ENCODE data around the gene PBXIP1.
A peak's percentile ranks its signal among the peaks of the same experiment; 100 is the strongest.
"Not testable (repeated sequence)": the region's sequence is repeated elsewhere in the genome, so short reads cannot be mapped to it uniquely, and the experiment has no call there.

The PBXIP1 gene

DNA sequence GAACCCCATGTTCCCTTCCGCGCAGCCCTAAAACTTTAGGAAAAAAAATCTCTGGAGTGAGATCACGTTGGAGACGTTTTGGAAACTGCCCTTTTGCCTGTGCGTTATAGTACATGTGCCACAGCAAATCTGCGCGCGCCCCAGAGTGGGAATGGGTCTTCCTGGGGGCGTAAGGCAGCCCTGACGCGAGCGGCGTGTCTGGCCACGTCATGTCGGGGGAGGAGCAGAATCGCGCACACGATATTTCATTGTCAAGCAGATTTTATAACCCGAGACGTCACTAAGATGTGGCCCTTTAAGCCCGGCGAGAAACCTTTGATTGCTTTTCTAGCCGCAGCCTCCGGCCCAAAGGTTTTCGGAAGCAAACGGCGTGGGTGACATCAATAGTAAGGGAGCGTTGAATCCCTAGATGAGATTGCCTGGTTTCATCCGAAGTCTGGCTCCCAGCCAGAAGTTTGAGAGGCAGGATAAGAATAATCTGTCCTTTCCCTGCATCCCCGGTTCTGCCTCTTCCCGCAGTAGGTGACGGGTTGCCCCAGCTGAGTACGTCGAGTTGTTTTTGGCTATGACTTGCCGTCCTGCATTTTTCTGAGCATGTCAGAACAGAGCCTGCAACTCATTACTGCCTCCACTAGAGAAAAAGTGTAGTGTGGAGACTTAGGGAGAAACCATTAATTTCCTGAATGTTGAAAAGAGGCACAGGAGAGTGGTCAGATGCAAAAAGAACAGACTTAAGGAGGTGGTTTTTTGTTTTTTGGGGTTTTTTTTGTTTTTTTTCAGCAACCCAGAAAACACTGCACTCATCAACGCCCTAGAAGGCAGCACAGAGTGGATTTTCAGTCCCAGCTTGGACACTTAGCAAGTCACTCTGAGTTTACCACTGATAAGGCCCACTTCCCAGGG, 18.6 kb downstream of the PBXIP1 start:
- peak; percentile 77 to 78 (median 78) for DNase-seq (ENCODE audit: low read depth in 3 of 3)

DNA sequence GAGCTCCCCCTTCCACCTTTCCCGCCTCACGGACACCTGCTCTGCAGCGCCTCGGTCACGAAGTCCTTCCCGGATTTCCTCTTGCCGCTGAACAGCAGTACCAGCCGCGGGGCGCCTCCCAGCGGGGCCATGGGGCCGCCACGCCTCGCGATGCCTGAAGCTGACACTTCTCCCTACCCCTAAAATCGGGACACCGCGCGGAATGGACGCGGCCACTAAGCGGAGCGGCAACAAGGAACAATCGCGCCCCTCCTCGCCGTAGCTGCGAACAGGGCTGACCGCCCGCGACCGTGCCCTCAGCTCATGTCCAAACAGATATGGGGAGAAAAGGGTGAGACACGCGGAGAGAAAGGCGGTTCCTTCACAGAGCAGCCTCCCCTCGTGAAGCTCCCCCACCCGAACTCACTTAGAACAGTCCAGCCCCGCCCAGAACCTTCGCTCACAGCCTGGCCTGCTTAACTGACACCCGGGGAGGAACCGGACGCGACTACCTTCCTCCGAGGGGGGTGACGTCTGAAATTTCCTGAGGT, 19.3 kb downstream of the PBXIP1 start, which contains the start of gene PMVK:
TSS of gene PMVK (minus strand) at position 165 of the 530 bp plus-strand sequence. CDS start at position 131, 34 bp downstream.
- peak; percentile 89 to 93 (median 90) for DNase-seq (ENCODE audit: low read depth in 3 of 3)

DNA sequence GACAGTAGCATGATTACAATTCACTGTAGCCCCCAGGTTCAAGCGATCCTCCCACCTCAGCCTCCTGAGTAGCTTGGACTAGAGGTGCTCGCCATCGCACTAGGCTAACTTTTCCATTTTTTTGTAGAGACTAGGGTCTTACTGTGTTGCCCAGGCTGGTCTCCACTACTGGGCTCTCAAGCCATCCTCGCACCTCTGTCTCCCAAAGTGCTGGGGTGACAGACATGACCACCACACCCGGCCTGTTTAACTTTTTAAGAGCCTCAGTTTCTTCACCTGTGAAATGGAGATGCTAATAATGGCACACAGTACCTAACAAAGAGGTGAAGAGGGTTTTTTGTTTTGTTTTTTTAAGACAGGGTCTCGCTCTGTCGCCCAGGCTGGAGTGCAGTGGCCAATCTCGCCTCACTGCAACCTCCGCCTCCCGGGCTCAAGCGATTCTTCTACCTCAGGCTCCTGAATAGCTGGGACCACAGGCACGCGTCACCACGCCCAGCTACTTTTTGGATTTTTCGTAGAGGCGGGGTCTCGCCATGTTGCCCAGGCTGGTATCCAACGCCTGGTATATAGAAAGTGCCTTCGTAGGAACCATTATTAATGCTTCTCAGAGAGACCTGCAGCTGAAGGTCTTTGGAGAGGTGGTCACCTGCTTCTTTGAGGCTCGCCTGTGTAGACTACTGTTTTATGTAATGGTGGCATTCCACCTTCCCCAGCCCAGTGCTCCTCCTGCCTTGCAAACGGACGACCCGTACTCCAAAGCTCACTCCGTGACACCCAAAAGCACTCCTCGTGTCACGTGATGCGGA, 19.9 kb downstream of the PBXIP1 start:
- DNase-seq (ENCODE audit: low read depth in 3 of 3) = no peak

DNA sequence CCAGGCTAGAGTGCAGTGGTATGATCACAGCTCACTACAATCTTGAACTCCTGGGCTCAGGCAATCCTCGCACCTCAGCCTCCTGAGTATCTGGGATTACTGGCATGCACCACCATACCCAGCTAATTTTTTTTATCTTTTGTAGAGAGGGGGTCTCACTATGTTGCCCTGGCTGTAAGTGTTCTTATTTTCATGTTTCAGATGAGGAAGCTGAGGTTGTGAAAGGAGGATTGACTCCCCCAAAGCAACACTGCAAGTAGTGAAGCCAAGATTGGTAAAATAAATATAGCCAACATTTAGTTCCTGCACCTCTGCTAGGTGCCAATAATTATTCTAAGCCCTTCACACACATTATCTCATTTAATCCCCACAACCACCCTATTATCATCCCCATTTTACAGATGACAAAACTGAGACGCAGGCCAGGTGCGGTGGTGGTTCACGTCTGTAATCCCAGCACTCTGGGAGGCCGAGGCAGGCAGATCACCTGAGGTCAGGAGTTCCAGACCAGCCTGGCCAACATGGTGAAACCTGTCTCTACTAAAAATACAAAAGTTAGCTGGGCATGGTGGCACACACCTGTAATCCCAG, 21.4 kb downstream of the PBXIP1 start:
- no peak for DNase-seq (ENCODE audit: low read depth in 3 of 3)

DNA sequence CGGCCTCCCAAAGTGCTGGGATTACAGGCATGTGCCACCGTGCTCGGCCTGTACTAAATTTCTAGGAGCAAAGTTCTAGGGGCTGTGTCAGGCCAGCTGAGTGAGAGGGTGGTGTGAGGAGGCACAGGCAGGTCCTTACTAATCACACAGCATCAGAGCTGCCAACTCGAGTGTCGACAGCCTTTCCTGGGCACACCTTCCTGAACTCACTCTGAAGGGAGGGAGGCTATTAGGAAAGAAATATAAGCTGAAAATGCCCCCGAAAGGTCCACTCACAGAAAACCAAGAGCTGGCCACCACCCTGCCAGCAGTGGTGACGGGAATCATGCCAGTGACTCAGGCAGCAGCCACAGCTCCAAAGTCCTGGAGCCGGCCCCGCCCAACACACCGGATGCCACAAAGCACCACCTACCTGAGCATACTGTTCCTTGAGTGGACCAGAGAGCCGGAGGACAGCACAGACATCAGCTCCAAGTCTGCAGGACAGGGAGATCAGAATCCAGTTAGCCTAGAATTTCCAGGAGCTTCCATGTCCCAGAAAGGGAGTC, 23.9 kb downstream of the PBXIP1 start:
- no peak for DNase-seq (ENCODE audit: low read depth in 3 of 3)

DNA sequence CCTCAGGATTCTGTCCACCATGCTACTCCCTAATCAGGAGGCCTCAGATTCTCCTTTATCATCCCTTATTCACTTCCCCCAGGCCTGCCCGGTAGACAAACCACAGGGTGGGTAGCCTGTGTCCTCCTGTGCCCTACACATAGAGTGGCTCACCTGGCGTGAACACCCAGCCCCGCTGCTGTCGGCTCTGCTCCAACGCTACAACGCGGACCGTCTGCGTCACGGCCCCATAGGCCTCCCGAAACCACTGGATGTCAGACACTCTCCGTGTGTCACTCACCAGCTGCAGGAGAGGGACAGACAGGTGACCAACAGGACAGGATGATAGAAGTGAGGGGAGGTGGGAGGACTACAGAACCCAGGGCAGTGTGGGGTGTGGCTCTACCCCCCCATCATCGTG, 29.7 kb downstream of the PBXIP1 start:
- DNase-seq (ENCODE audit: low read depth in 3 of 3) = no peak

DNA sequence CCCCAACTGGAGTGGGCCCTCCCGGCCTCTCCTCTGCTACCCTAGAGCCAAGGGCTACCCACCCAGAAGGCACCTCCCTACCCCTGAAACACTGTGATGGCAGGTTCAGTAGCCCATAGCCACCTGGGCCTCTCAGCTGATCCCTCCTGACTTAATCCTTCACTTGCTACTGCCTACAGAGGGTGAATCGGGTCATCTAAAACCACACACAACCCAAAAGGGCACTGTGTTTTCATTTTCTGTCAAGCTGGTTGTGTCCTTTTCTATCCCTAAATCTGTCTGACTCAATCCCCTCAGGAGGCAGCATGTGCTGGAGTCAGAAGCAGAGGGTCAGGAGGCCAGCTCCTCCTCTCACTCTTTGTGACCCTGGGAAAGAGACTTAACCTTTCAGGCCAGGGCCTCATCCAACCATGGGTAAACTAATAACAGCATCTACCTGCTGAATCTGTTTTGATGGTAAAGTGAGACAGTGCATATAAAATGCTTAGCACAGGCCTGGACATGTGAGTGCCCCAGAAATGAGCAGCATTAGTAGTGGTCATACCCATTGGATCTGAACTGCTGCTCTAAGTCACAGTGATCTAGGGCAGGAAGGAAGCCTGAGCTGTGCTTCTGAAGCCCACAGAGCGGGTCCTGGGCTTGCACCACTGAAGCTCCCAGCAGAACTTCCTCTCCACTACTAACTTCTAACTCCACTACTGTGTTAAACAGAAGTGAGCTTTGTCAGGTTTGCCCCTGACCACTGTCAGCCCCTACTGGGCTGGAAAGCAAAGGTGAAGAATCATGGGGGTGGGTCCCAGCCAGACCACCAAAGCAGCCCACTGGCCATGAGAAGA, 30.3 kb downstream of the PBXIP1 start:
- no peak for DNase-seq (ENCODE audit: low read depth in 3 of 3)

DNA sequence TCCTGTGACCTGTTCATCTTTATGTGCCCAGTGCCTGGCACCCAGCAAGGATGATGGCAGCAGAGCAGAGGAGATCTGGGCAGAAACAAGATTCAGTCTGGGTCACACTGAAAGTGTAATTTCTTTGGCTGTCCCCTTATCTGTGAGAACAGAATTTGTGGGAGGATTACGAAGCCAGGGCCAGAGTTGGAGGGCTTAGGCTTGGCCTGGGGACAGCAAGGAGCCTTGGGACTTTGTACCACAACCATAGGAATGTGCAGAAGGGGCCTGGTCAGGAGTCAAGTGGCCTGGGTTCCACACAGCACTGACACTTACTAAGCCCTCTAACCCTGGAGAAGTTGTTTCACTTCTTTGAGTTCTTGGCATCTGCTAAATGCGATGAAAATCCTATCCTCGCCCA, 32.2 kb downstream of the PBXIP1 start:
- DNase-seq (ENCODE audit: low read depth in 3 of 3) = no peak

DNA sequence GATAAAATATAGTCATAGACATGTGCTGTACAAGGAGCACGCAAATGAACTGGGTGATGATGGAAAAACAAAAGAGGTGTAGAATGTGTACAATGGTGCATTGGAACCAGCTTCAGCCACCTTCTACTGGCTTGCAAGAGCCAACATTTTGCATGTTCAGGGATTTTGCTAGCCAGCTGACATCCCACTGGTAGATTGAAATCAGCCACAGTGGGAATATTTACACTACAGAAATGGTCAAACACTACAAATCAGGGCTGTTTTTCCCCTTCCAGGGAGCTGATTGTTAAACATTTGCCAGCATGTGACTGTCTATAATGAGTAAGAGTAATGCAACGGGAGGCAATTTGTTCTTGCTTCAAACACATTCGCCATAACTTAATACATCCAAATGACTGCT, 42.6 kb downstream of the PBXIP1 start:
- no peak for DNase-seq (ENCODE audit: low read depth in 3 of 3)

DNA sequence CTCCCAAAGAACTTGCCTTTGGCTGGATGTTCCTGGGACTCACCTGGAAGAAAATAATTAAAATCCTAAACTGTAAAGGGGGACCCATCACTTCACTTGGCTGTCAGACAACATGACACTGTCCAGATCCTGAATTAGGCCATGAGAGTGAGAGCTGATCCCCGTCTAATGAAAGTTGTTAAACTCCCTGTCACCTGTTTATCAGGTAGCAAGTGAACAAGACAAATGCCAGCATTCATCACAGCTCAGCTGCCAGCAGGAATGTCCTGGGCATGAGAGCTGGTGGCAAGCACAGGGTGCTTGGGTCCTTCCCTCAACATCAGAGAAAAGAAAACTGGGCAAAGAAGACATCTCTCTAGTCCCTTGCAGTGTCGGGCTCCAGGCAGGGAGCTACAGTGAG, 43.1 kb downstream of the PBXIP1 start:
- DNase-seq (ENCODE audit: low read depth in 3 of 3) = no peak

DNA sequence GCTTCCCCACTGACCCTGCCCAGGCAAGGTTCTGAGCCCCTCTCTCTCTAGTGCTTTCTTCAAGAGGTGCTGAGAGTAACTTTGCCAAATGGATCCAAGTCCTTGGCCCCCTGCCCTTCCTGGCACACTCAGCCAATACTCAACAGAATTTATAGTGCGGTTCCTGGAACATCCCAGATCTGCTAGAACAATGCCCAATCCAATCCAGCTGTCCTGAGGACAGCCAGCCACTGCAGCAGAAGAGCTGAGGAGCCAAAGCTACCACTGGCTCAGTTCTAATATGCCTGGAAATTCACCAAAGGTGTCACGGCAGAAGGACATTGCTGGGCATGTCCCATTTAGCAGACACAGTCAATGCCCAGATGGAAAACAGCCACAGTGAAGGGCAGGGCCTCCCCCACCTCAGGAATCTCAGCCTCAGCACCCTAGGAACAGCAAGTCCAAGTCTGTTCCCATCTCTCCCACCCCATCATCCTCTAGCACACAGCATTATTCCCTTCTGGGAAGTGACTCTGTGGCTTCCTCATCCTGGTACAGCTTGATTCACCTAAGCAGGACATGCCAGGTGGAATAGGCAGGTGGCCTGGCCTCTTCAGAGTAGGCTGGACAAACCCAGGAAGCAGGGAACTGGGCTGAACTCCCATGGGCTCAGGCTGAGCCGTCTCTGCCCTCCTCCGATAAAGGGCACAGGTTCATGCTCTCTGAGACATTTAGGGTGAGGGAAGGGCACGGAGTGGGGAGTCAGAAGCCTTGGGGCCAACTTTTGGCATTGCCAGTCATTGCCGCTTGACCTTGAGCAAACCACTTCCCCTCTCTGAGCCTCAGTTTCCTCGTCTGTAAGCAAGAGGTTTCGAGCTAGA, 44.0 kb downstream of the PBXIP1 start:
- no peak for DNase-seq (ENCODE audit: low read depth in 3 of 3)

DNA sequence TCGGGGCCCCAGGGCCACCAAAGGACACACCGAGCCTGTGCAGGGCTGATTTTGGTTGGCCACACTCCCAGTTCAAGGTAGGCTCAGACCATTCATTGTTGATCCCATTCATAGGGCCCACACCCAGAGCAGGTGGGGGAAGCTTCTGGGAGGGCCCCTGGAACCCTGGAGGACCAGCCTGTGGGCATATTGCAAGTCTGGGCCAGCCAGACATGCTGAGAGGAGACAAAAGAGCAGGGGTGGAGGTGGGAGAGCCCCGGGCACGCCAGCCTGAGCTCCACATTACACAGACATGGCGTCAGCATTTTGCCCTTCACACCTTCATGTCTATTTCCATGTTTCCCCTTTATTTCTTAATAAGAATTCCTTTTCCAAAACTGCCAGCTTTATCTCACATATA, 45.0 kb downstream of the PBXIP1 start:
- no peak for DNase-seq (ENCODE audit: low read depth in 3 of 3)

DNA sequence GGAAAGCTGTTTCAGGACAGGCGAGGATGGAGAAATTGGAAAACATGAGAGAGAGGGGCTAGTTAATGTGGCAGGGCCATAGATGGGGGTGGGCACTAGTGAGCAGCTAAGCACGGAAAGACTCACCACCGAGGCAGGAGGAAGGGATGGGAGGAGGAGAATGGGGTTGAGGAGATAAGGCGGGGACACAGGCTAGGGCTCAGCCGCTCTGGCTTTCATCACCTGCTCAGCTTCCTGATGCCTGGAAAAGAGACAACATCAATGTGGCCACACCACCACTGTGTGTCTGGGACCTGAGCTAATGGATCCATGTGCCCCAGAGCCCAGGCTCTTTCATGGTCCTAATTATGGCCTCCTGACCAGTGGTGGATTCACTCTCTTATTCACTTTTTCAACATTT, 47.0 kb downstream of the PBXIP1 start:
- DNase-seq (ENCODE audit: low read depth in 3 of 3) = no peak

DNA sequence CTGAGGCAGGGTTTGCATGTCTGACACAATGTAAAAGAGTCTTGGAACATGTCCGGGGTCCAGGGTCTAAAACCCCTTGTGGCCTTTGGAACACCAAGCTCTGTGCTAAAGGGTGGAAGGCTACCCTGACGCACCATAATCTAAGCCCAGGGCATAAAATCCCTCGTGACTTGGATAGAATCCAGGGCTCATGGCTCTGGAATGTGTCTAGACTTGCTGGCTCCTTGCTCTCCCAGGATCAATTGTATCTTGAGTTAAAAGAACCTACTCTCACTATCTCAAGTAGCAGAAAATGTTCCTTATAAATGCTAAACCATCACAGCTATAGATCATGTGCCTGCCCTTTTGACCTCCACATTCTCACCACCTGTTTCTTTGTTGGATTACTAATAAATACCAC, 47.8 kb downstream of the PBXIP1 start:
- DNase-seq (ENCODE audit: low read depth in 3 of 3) = not testable (repeated sequence)

DNA sequence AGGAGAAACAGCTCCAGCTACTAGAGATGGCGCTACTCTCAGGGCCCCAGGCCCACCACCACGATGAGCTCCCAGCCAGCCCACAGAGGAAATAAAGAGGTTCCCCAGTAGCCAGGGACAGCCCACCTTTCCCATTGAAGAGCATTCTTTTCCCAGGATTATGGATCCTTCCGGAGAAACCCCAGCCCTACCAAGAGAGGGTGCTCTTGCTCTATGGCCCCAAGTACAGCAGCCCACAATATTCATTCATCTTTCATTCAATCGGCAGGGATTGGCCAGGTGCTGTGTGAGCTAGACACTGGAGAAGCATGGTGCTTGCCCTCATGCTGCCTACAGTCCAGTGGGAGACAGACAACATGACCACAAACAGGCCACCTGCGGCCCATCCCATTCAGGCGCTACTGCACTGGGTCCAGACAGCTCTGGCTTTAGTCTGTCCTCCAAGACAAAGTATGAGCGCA, 49.2 kb downstream of the PBXIP1 start:
- DNase-seq (ENCODE audit: low read depth in 3 of 3) = no peak

DNA sequence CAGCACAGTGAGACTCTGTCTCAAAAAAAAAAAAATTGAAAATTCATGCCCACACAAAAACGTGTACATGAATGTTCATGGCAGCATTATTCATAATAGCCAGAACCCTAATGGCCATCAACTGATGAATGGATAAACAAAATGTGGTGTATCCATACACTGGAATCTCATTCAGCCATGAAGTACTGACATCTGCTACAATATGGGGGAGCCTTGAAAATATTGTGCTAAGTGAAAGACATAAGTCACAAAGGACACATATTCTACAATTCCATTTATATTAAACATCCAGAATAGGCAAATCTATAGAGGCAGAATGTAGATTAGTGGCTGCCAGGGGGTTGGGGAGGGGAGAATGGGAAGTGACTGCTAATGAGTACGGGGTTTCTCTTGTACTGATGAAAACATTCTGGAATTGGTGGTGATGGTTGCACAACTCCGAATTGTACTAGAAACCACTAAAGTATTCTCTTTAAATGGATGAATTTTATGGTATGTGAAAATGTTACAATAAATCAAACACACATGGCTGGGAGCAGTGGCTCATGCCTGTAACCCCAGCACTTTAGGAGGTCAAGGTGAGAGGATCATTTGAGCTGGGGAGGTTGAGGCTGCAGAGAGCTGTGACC, 52.8 kb downstream of the PBXIP1 start:
- DNase-seq (ENCODE audit: low read depth in 3 of 3) = no peak

DNA sequence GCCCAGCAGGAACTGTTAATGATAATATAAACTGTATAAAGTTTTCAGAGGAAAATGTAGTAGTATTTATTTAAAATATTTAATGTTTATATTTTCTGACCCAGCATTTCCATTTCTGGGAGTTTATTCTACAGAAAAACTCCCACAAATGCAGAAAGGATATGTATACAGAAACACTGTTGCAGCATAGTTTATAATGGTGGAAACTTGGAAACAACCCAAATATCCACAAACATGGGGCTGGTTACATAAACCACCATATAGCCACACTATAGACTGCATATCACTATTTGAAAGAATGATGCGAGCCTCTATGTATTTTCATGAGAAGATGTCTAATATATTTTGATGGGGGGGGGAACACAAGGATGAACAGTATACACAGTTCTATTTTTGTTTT, 54.3 kb downstream of the PBXIP1 start:
- DNase-seq (ENCODE audit: low read depth in 3 of 3) = no peak

DNA sequence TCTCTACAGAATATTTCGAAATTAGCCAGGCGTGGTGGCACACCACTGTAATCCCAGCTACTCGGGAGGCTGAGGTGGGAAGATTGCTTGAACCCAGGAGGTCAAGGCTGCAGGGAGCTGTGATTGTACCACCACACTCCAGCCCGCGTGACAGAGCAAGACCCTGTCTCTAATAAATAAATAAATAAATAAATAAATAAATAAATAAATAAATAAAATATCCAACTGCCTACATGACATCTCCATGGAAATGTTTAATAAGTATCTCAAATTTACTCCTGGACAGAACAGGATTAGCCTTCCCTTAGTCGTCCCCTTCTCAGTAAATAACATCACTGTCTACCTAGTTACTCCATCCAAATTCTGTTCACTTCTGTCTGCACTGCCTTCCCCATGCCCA, 56.9 kb downstream of the PBXIP1 start:
- no peak for DNase-seq (ENCODE audit: low read depth in 3 of 3)

DNA sequence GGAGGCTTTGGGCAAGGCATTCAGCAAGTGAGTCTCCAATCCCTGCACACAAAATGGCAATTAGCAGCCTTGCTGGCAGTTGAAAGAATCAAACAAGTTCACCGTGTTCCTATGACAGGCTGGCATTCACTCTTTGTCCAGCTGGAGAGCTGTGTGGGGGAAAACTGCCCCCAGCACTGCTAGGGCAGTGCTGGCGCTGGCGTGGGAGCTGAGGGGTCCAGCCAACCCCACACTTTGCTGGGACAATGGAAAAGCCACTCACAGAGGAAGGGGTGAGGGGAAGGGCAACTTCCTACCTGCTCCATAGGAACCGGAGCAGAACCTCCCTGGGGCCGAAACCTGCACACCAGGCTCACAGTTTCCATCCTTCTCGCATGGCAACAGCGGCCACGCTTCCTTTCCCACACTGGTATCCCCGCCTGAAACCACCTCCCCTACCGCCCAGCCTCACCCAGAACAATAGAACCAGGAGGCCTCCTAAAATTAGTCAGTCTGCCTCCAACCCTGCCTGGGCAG, 59.1 kb downstream of the PBXIP1 start:
- no peak for DNase-seq (ENCODE audit: low read depth in 3 of 3)
